ENCODE results near the gene MTRF1L. TPM values are rescaled to one million over a fixed set of nuclear protein-coding genes. Genes with fewer than 3 reads are reported as not detected.
A peak's percentile ranks its signal among the peaks of the same experiment; 100 is the strongest.
"Not testable (repeated sequence)": the region's sequence is repeated elsewhere in the genome, so short reads cannot be mapped to it uniquely, and the experiment has no call there.

Gene MTRF1L
- total and polyA plus RNA-seq, 2 experiments from 2014 or later = 17.4 to 19.0 TPM

DNA sequence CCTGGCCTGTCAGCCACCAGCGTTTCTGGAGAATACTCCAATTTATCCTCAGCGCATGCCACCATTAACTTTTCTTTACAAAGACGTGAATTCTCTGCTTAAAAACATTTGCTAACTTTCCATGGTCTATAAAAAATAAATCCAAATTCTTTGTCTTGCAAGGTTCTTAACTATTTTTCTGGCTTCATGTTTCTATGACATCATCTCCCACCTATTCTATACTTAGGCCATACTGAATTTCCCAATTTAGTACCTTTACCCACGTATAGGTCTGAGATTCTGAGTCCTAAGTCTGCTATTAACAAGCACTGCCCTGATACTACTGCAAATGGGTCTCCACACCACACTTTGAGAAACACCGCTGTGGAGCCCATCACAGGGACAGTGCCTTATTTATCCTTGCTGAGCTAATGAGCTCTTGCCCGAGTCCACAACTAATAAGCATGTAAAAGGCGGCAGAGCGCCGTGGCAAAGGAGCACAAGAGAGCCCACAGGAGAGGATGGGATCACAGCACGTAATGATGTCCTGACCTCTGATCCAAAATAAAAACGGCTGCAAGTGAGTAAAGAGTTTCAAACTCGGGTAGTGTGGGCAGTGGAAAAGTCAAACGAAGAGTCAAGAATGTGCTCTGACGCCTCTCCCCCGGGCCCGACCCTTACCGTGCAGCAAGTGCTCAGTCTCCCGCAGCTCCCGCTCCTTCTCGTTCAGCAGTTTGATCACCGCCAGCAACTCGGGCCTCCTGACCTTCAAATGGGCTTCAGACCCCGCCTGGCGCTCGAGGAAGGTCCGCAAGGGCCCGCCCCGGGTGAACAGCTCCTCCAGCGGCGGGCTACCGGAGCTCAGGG is 519 bp downstream of the MTRF1L start:
- peak overlapping the region; percentile 76 for H3K27ac ChIP-seq
- H3K27me3 ChIP-seq = no peaks in the 10 kb centered on the region
- H3K9me2 ChIP-seq (replicated peaks; ENCODE audit: insufficient read depth) = no peaks in the 10 kb centered on the region
- peak overlapping the region; percentile 66 for H2AFZ ChIP-seq
- peak overlapping the region; percentile 64 for H3K4me3 ChIP-seq
- peak overlapping the region; percentile 93 for H3K4me2 ChIP-seq
- H4K20me1 ChIP-seq (ENCODE audit: insufficient read depth, poor library complexity, severe bottlenecking) = peaks cover 27% of the 10 kb centered on the region
- peaks cover 18% of the 10 kb centered on the region for H3K4me1 ChIP-seq (ENCODE audit: insufficient read depth)
- H3K79me2 ChIP-seq = peaks cover 60% of the 10 kb centered on the region
- DNase-seq (ENCODE audit: low spot score) = peak; percentile 24
- no peaks in the 10 kb centered on the region for H3K36me3 ChIP-seq (replicated peaks; ENCODE audit: insufficient read depth, low read depth)
- H3K9me3 ChIP-seq (ENCODE audit: low read depth) = no peaks in the 10 kb centered on the region
- TF ChIP-seq EZH2phosphoT487 (IDR thresholded peaks at IDR 0.05; ENCODE audit: low read depth, severe bottlenecking, unreplicated experiment) (no peak), EZH2 (IDR thresholded peaks at IDR 0.05; ENCODE audit: borderline replicate concordance) (no peak)
- TF ChIP-seq, protein P1, sequence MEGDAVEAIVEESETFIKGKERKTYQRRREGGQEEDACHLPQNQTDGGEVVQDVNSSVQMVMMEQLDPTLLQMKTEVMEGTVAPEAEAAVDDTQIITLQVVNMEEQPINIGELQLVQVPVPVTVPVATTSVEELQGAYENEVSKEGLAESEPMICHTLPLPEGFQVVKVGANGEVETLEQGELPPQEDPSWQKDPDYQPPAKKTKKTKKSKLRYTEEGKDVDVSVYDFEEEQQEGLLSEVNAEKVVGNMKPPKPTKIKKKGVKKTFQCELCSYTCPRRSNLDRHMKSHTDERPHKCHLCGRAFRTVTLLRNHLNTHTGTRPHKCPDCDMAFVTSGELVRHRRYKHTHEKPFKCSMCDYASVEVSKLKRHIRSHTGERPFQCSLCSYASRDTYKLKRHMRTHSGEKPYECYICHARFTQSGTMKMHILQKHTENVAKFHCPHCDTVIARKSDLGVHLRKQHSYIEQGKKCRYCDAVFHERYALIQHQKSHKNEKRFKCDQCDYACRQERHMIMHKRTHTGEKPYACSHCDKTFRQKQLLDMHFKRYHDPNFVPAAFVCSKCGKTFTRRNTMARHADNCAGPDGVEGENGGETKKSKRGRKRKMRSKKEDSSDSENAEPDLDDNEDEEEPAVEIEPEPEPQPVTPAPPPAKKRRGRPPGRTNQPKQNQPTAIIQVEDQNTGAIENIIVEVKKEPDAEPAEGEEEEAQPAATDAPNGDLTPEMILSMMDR (IDR thresholded peaks at IDR 0.05; ENCODE audit: poor library complexity) = no peak
- 2% methylated on average over 22 of the region's 31 CpGs for WGBS (ENCODE audit: low lambda C conversion rate, missing lambda C conversion rate)

DNA sequence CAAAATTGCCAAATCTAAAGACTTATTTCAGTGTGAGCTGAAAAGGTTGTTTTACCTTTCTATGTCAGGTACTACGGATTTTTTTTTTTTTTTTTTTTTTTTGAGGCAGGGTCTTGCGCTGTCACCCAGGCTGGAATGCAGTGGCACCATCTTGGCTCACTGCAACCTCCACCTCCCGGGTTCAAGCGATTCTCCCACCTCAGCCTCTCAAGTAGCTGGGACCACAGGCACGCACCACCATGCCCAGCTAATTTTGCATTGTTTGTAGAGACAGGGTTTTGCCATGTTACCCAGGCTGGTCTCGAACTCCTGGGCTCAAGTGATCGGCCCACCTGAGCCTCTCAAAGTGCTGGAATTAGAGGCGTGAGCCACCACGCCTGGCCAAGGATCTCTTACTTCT is 1.7 kb downstream of the MTRF1L start:
- not testable (repeated sequence) for DNase-seq (ENCODE audit: low spot score); H2AFZ ChIP-seq; H3K36me3 ChIP-seq (replicated peaks; ENCODE audit: insufficient read depth, low read depth); H3K9me2 ChIP-seq (replicated peaks; ENCODE audit: insufficient read depth); H3K9me3 ChIP-seq (ENCODE audit: low read depth); H3K27me3 ChIP-seq; H3K27ac ChIP-seq
- H3K4me1 ChIP-seq (ENCODE audit: insufficient read depth) = peaks cover 18% of the 10 kb centered on the region
- H3K4me2 ChIP-seq = peak overlapping the region; percentile 93
- peaks cover 27% of the 10 kb centered on the region for H4K20me1 ChIP-seq (ENCODE audit: insufficient read depth, poor library complexity, severe bottlenecking)
- H3K79me2 ChIP-seq = peaks cover 71% of the 10 kb centered on the region
- peak overlapping the region; percentile 64 for H3K4me3 ChIP-seq
- 95% methylated on average over 9 of the region's 9 CpGs for WGBS (ENCODE audit: low lambda C conversion rate, missing lambda C conversion rate)

DNA sequence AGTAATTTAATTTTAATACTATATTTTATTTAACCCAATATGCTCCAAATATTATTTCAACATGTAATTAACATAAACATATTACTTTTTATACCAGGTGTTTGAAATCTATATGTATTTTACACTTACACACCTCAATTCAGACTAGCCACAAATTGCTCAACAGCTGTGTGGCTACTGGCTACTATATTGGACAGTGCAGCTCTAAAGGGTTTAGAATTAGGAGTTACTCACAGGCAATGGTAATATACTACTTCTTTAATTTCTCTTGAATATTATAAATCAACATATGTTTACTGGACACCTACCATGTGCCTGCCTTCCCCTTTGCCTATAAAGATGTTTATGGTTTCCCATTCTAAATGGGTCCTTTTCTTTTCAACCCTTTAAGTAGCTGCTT is 2.3 kb downstream of the MTRF1L start:
- no peaks in the 10 kb centered on the region for H3K9me3 ChIP-seq (ENCODE audit: low read depth)
- H2AFZ ChIP-seq = no peak overlapping the region
- H3K4me3 ChIP-seq = no peak overlapping the region
- H3K27me3 ChIP-seq = no peaks in the 10 kb centered on the region
- no peak overlapping the region for H3K27ac ChIP-seq
- peaks cover 27% of the 10 kb centered on the region for H4K20me1 ChIP-seq (ENCODE audit: insufficient read depth, poor library complexity, severe bottlenecking)
- peaks cover 18% of the 10 kb centered on the region for H3K4me1 ChIP-seq (ENCODE audit: insufficient read depth)
- H3K4me2 ChIP-seq = peak overlapping the region; percentile 93
- DNase-seq (ENCODE audit: low spot score) = no peak
- no peaks in the 10 kb centered on the region for H3K9me2 ChIP-seq (replicated peaks; ENCODE audit: insufficient read depth)
- no peaks in the 10 kb centered on the region for H3K36me3 ChIP-seq (replicated peaks; ENCODE audit: insufficient read depth, low read depth)
- H3K79me2 ChIP-seq = peaks cover 76% of the 10 kb centered on the region
- TF ChIP-seq EZH2 (IDR thresholded peaks at IDR 0.05; ENCODE audit: borderline replicate concordance) = no peak

DNA sequence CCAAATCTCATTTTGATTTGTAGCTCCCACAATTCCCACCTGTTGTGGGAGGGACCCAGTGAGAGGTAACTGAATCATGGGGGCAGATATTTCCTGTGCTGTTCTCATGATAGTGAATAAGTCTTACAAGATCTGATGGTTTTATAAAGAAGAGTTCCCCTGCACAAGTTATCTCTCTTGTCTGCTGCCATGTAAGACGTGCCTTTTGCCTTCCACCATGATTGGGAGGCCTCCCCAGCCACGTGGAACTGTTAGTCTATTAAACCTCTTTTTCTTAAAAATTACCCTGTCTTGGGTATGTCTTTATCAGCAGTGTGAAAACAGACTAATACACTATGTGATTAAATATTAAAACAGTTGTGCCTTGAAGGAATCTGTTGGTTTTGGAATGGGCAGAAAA is 3.0 kb downstream of the MTRF1L start:
- WGBS (ENCODE audit: low lambda C conversion rate, missing lambda C conversion rate) = 88% methylated on average over 2 of the region's 2 CpGs
- not testable (repeated sequence) for H3K4me2 ChIP-seq

DNA sequence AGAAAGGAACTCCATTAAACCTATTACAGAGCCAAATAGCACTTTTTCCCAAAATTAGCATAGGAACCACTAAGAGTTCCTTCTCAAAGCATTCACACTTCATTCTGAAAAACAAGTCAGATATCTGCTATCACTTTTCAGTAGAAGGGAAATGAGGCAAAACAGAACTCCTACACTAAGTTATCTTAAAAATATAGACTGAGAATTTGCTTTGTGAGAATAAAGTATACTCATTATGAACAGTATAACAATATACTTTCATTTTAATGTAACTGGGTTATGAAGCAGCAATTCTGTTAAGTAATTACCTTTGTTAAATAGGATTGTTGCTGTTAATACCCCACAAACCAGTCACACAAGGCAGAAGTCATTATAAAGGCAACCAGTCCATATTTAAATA is 8.7 kb downstream of the MTRF1L start:
- Histone ChIP-seq H4K20me1 (ENCODE audit: insufficient read depth, poor library complexity, severe bottlenecking) (peaks cover 12% of the 10 kb centered on the region), H3K9me3 (ENCODE audit: low read depth) (no peaks in the 10 kb centered on the region), H3K27me3 (no peaks in the 10 kb centered on the region), H3K9me2 (replicated peaks; ENCODE audit: insufficient read depth) (no peaks in the 10 kb centered on the region), H3K27ac (no peak overlapping the region), H3K79me2 (peaks cover 73% of the 10 kb centered on the region), H3K4me3 (no peak overlapping the region), H3K4me2 (no peak overlapping the region), H3K4me1 (ENCODE audit: insufficient read depth) (no peaks in the 10 kb centered on the region), H3K36me3 (replicated peaks; ENCODE audit: insufficient read depth, low read depth) (no peaks in the 10 kb centered on the region), H2AFZ (no peak overlapping the region)
- TF ChIP-seq, protein P1 (IDR thresholded peaks at IDR 0.05; ENCODE audit: poor library complexity) = no peak
- no peak for DNase-seq (ENCODE audit: low spot score)

More for the DNA sequence above, 3.0 kb downstream of the MTRF1L start:
- H3K27me3 ChIP-seq; H3K9me2 ChIP-seq (replicated peaks; ENCODE audit: insufficient read depth); H3K36me3 ChIP-seq (replicated peaks; ENCODE audit: insufficient read depth, low read depth); H3K27ac ChIP-seq; H3K4me3 ChIP-seq; H2AFZ ChIP-seq; H3K9me3 ChIP-seq (ENCODE audit: low read depth); DNase-seq (ENCODE audit: low spot score): not testable (repeated sequence)
- Histone ChIP-seq H4K20me1 (ENCODE audit: insufficient read depth, poor library complexity, severe bottlenecking) (peaks cover 27% of the 10 kb centered on the region), H3K79me2 (peaks cover 74% of the 10 kb centered on the region), H3K4me1 (ENCODE audit: insufficient read depth) (peaks cover 18% of the 10 kb centered on the region)
